HEK293T (cell line): ENCODE measurements around the gene SCAMP4.
"Not testable (repeated sequence)": the region's sequence is repeated elsewhere in the genome, so short reads cannot be mapped to it uniquely, and the experiment has no call there.

Experiments used
- CTCF ChIA-PET: fragments of 350-600 bp; formaldehyde crosslinking; extraction: SDS; loops from one replicate; lab custom pipeline; 2021; ENCODE audit warnings: antibody characterized with exemption, inconsistent platforms; lab: Yijun Ruan, JAX
- POLR2A ChIA-PET: fragments of 350-600 bp; formaldehyde crosslinking; extraction: SDS; loops from one replicate; lab custom pipeline; 2020; ENCODE audit warnings: antibody characterized with exemption, inconsistent platforms; lab: Yijun Ruan, JAX
- DNase-seq: peaks from one replicate; pipeline ENCODE4 v3.0.0; 2012; ENCODE audit warnings: mixed read lengths; ENCODE audit errors: extremely low spot score
- ARNT ChIP-seq: fragments of 450-650 bp; IDR thresholded peaks from 2 replicates; pipeline ENCODE4 v1.6.1; 2017; ENCODE audit warnings: mild to moderate bottlenecking
- BHLHE40 ChIP-seq: fragments of 450-650 bp; IDR thresholded peaks from 2 replicates; pipeline ENCODE4 v1.6.1; 2016; ENCODE audit warnings: mild to moderate bottlenecking, moderate library complexity, borderline replicate concordance
- CTBP1 ChIP-seq: fragments of 450-650 bp; IDR thresholded peaks from 2 replicates; pipeline ENCODE4 v1.6.1; 2016; ENCODE audit warnings: borderline replicate concordance
- ELF4 ChIP-seq: fragments of 450-650 bp; IDR thresholded peaks from 2 replicates; pipeline ENCODE4 v1.6.1; 2017; ENCODE audit warnings: antibody characterized with exemption
- FOXA1 ChIP-seq: fragments of 450-650 bp; IDR thresholded peaks from 2 replicates; pipeline ENCODE4 v1.6.1; 2016; ENCODE audit warnings: mild to moderate bottlenecking
- FOXK2 ChIP-seq: fragments of 450-650 bp; IDR thresholded peaks from 2 replicates; pipeline ENCODE4 v1.6.1; 2016; ENCODE audit warnings: mild to moderate bottlenecking
- FOXM1 ChIP-seq: fragments of 450-650 bp; IDR thresholded peaks from 2 replicates; pipeline ENCODE4 v1.6.1; 2017; ENCODE audit warnings: mild to moderate bottlenecking, borderline replicate concordance
- HDGF ChIP-seq: fragments of 450-650 bp; IDR thresholded peaks from 2 replicates; pipeline ENCODE4 v1.6.1; 2017; ENCODE audit warnings: antibody characterized with exemption, borderline replicate concordance
- L3MBTL2 ChIP-seq: fragments of 450-650 bp; conservative IDR thresholded peaks from 2 replicates; pipeline ENCODE4 v1.6.1; 2016; ENCODE audit warnings: mild to moderate bottlenecking
- LEF1 ChIP-seq: fragments of 450-650 bp; IDR thresholded peaks from 2 replicates; pipeline ENCODE4 v1.6.1; 2017; ENCODE audit warnings: mild to moderate bottlenecking, borderline replicate concordance
- NFRKB ChIP-seq: fragments of 450-650 bp; IDR thresholded peaks from 2 replicates; pipeline ENCODE4 v1.6.1; 2016; ENCODE audit warnings: mild to moderate bottlenecking, moderate library complexity
- SP1 ChIP-seq: fragments of 450-650 bp; IDR thresholded peaks from 2 replicates; pipeline ENCODE4 v1.6.1; 2017
- SUZ12 ChIP-seq: fragments of 450-650 bp; IDR thresholded peaks from 2 replicates; pipeline ENCODE4 v1.6.1; 2016; ENCODE audit warnings: mild to moderate bottlenecking
- TARDBP ChIP-seq: fragments of 450-650 bp; IDR thresholded peaks from 2 replicates; pipeline ENCODE4 v1.6.1; 2016
- ZNF384 ChIP-seq: fragments of 450-650 bp; IDR thresholded peaks from 2 replicates; pipeline ENCODE4 v1.6.1; 2016
- TF ChIP-seq, protein P1 (sequence below): fragments of 450-650 bp; IDR thresholded peaks from 2 replicates; pipeline ENCODE4 v1.6.1; 2016

Gene SCAMP4

DNA sequence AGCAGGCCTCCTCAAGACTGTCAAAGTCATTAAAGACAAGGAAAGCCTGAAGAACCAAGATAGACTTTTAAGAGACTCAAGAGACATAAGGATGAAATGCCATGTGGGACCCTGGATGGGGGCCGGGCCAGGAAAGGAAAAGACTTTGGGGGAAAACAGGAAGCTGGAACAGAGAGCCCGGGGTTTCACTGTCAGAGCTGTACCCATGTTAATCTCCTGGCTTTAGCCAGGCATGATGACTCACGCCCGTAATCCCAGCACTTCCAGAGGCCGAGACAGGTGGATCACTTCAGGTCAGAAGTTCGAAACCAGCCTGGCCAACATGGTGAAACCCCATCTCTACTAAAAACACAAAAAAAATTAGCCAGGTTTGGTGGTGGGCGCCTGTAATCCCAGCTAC, 36.2 kb upstream of the SCAMP4 start:
- ChIA-PET CTCF (interaction anchor here (0.9 kb wide), 1 partner anchor 61 kb away, joined by 3 read pairs; no protein-coding TSS in a partner anchor), POLR2A (no interaction called here)
- DNase-seq: no peak
- TF ChIP-seq FOXA1 (no peak), NFRKB (no peak)

DNA sequence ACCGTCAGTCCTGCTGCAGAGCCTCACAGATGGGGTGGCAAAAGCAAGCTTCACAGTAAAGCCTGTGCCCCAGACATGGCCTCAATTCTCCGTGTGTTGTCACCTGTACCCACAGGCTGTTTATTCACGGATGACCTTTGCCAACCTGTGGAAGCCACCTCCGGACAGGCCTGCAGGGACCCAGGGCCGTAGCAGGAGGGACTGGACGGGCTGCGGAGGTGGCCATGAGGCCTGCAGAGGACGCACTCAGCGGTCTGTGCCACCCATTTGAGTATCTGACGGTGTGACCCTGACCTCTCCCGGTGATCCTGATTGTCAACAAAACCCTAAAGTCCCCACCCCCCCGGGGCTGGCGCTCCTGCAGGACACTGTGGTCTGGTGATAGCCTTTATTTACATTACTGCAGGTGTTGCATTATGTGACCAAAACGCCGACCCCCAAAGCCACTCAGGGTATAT, 34.0 kb upstream of the SCAMP4 start:
- CTCF ChIA-PET: no interaction called here
- no peak for DNase-seq
- TF ChIP-seq SP1 (no peak), HDGF (no peak), FOXM1 (no peak), L3MBTL2 (no peak), SUZ12 (no peak), CTBP1 (no peak), ELF4 (no peak), ARNT (no peak), LEF1 (no peak), BHLHE40 (no peak), TARDBP (no peak), NFRKB (no peak), FOXA1 (no peak)
- TF ChIP-seq, protein P1, sequence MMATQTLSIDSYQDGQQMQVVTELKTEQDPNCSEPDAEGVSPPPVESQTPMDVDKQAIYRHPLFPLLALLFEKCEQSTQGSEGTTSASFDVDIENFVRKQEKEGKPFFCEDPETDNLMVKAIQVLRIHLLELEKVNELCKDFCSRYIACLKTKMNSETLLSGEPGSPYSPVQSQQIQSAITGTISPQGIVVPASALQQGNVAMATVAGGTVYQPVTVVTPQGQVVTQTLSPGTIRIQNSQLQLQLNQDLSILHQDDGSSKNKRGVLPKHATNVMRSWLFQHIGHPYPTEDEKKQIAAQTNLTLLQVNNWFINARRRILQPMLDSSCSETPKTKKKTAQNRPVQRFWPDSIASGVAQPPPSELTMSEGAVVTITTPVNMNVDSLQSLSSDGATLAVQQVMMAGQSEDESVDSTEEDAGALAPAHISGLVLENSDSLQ: no peak
- POLR2A ChIA-PET: interaction anchor here (0.7 kb wide), 1 partner anchor 258 kb away, joined by 3 read pairs; no protein-coding TSS in a partner anchor

DNA sequence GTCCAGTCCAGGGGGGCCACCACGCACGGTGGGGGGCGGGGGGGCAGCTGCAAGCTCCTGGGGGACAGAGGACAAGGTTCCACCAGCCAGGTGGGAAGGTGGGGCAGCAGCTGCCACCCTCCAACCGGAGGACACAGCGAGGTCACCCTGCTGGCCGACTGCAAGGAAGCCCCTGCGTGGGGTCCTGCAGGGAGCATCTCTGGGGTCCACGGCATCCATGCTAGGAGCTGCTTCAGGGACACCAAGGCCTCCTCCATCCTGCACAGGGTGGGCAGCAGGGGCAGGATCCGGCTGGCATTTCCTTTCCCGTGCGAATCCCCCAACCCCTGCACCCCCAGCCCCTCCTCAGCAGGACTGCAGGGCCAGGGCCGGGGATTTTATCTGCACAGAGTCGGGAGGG, 33.6 kb upstream of the SCAMP4 start:
- no peak for DNase-seq
- TF ChIP-seq ELF4: no peak
- no peak for TF ChIP-seq ZNF384
- TF ChIP-seq FOXM1: no peak
- TF ChIP-seq HDGF: no peak
- POLR2A ChIA-PET: no interaction called here
- CTCF ChIA-PET: no interaction called here

DNA sequence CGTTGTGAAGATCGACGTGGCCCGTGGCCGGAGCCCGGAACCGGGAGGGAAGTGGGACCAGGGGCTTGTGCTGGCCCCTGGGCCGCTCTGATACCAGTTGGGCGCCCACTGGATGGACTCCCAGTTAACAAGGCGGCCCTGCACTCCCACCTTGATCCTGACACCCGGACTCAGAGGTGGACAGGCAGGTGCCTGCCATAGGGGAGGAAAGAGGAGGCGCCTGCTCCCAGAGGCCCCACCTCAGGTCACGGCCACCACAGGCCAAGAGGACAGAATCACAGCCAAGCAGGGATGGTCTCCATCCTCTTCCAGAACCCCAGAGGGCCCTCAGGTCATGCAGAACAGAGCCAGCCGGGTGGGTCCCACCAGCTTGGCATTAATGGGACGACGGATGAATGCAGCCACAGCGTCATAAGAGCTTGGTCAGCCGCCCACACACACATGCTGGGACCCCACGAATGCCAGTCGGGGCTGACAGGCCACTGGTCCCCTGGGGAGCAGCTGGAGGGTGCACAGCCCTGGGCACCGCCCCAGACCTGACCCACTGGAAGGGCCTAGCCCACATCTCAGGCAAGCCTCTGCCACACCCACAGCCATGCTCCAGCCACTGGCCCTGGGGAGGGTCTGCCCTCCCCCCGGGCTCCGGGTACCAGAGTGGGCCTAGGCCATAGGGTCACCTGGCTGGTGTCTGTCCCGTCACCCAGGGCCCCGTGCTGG, 32.2 kb upstream of the SCAMP4 start:
- POLR2A ChIA-PET: no interaction called here
- no peak for DNase-seq
- TF ChIP-seq FOXK2 (no peak), FOXA1 (no peak), CTBP1 (no peak), LEF1 (no peak), NFRKB (no peak), L3MBTL2 (no peak), ELF4 (no peak), SP1 (no peak), SUZ12 (no peak), FOXM1 (no peak), ARNT (no peak), TARDBP (no peak), ZNF384 (no peak), BHLHE40 (no peak), HDGF (no peak)
- TF ChIP-seq, protein P1: no peak
- CTCF ChIA-PET: no interaction called here

DNA sequence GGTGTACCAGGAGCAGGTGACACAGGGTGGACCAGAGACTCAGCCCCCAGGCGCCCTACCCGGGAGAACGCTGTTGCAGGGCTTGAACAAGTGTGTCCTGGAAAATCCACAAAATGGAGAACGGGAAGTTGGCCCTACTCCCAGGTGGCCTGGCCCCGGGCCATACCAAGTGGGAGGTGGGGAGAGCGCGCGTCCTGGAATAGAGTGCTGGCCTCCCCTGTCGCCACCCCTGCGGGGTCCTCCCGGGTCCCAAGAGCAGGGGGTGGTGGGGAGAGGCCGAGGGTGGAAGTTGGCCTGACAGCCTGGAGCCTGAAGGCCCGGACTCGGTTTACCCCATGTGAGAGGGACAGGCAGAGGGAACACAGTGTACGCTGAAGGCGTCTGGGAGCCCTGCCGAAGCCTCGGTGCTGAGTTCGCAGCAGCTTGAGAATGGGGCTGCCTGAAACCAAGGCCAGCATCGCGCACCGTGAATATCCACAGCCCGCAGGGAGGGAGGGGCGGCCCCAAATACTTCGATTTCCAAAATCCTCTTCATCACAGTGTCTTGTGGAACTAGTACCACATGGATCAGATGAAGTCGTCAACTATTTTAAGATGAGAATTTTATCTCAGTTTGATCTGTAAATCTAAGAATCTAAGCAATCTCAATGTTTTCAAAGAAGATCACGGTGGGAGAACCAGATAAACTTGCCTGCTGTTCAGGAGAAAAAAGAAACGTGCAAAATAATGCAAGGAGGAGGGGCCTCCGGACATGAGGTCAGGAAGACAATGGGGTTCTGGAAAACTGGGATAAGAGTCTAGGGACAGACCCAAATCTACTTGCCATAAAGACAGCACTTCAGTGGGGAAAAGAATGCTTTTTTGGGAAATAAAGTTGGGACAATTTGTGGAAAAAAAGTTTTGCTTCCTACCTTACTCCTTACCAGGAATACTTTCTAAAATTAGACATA, 31.4 kb upstream of the SCAMP4 start:
- no peak for TF ChIP-seq TARDBP
- no peak for TF ChIP-seq FOXM1
- TF ChIP-seq LEF1: no peak
- TF ChIP-seq L3MBTL2: no peak
- TF ChIP-seq, protein P1: no peak
- TF ChIP-seq FOXA1: no peak
- no peak for TF ChIP-seq FOXK2
- TF ChIP-seq NFRKB: no peak
- no peak for TF ChIP-seq BHLHE40
- no peak for TF ChIP-seq ELF4
- no peak for DNase-seq
- CTCF ChIA-PET: no interaction called here
- POLR2A ChIA-PET: no interaction called here

DNA sequence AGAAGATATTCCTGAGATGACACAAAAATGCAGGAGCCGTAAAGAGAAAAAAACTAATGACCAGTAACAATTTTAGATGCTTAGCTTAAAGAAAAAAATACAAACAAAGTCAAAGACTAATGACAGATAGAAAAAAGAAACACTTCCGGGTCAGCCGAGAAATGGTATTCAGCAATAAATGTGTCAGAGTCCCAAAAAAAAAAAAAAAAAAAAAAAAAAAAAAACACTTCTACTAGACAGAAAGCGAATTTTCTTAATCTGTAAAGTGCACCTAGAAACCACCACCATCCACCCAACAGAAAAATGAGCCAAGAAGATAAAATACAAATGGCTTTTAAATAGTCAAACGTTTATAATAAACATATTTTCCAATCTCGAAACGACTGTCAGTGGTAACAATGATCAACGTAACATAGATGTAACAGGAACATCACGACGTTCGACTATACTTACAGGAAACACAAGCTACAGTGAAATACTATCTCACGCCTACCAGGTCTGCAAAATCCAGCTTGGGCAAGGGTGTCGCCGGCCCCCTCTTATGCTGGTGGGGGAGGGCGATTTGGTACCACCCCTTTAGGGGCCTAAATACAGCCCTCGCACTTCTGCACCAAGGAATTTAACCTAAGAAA, 30.5 kb upstream of the SCAMP4 start:
- DNase-seq: no peak
- ChIA-PET CTCF (interaction anchor here (0.6 to 1.9 kb wide), 2 partner anchors 29 to 37 kb away, joined by 3 to 5 read pairs; no protein-coding TSS in a partner anchor), POLR2A (interaction anchor here (0.6 to 2.2 kb wide), 4 partner anchors 10 to 49 kb away, joined by 3 to 11 read pairs (median 6); no protein-coding TSS in a partner anchor)
- TF ChIP-seq SP1: no peak
- TF ChIP-seq ZNF384: peak; percentile 94
- no peak for TF ChIP-seq HDGF
- TF ChIP-seq, protein P1: peak; percentile 63
- no peak for TF ChIP-seq SUZ12
- no peak for TF ChIP-seq LEF1

DNA sequence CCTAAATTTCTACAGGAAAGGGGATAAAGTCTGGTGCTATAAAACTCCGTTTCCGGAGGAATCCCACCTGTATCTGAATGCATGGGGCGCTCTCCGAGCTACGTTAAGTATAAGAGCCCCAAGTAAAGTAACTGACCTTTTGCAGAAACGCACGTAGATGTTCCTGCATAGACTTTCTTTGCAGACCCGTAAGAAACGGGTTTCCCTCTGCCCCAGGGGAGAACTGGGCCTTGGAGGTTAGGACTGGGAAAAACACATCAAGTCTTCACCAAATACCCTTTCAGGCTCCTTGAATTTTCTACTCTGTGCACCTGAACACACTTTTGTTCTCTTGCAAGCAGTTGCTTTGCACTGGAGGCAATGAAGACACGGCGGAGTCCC, 29.9 kb upstream of the SCAMP4 start:
- CTCF ChIA-PET: interaction anchor here (0.6 to 1.9 kb wide), 2 partner anchors 29 to 38 kb away, joined by 3 to 5 read pairs; no protein-coding TSS in a partner anchor
- POLR2A ChIA-PET: interaction anchor here (0.6 to 2.2 kb wide), 4 partner anchors 11 to 49 kb away, joined by 3 to 11 read pairs (median 6); no protein-coding TSS in a partner anchor
- DNase-seq: not testable (repeated sequence)
